GM18909 (cell line): ENCODE measurements around the gene IGFBP3.
"Not testable (repeated sequence)": the region's sequence is repeated elsewhere in the genome, so short reads cannot be mapped to it uniquely, and the experiment has no call there.

Experiments used
- ATAC-seq: cut with Tn5 transposase; IDR thresholded peaks from one replicate; pipeline ENCODE4 v1.9.1; 2021; ENCODE audit warnings: mild to moderate bottlenecking; ENCODE audit not compliant: unreplicated experiment, poor library complexity

The IGFBP3 gene

GRCh38 chr7:45920502-45921380 is at the start of gene IGFBP3:
Gene IGFBP3, minus strand, starts transcription at chr7:45921272. Its CDS starts 132 bp downstream, at chr7:45921140.
- peak; percentile 38 for ATAC-seq

- ATAC-seq: no peak
Measured at GRCh38 chr7:45970454-45970853, 49.4 kb upstream of the IGFBP3 start.

GRCh38 chr7:45969940-45970339 is 48.9 kb upstream of the IGFBP3 start:
- no peak for ATAC-seq

- ATAC-seq: no peak
Measured at GRCh38 chr7:45968856-45969541, 47.9 kb upstream of the IGFBP3 start.

GRCh38 chr7:45968312-45968711 is 47.2 kb upstream of the IGFBP3 start:
- no peak for ATAC-seq

GRCh38 chr7:45967591-45968157 is 46.6 kb upstream of the IGFBP3 start:
- ATAC-seq: no peak

GRCh38 chr7:45962861-45963260 is 41.8 kb upstream of the IGFBP3 start:
- ATAC-seq: no peak

GRCh38 chr7:45957721-45958120 is 36.6 kb upstream of the IGFBP3 start:
- no peak for ATAC-seq

- no peak for ATAC-seq
Measured at GRCh38 chr7:45955286-45955685, 34.2 kb upstream of the IGFBP3 start.

GRCh38 chr7:45953055-45953454 is 32.0 kb upstream of the IGFBP3 start:
- ATAC-seq: not testable (repeated sequence)

- no peak for ATAC-seq
Measured at GRCh38 chr7:45944058-45944457, 23.0 kb upstream of the IGFBP3 start.

GRCh38 chr7:45940939-45941338 is 19.9 kb upstream of the IGFBP3 start:
- no peak for ATAC-seq

GRCh38 chr7:45940237-45940781 is 19.2 kb upstream of the IGFBP3 start:
- ATAC-seq: not testable (repeated sequence)

GRCh38 chr7:45939574-45939973 is 18.5 kb upstream of the IGFBP3 start:
- ATAC-seq: no peak

- no peak for ATAC-seq
Measured at GRCh38 chr7:45938626-45939302, 17.7 kb upstream of the IGFBP3 start.

GRCh38 chr7:45937862-45938261 is 16.8 kb upstream of the IGFBP3 start:
- no peak for ATAC-seq

- ATAC-seq: no peak
Measured at GRCh38 chr7:45937301-45937700, 16.2 kb upstream of the IGFBP3 start.

GRCh38 chr7:45930967-45931366 is 9.9 kb upstream of the IGFBP3 start:
- ATAC-seq: no peak

GRCh38 chr7:45927721-45928120 is 6.6 kb upstream of the IGFBP3 start:
- ATAC-seq: no peak

GRCh38 chr7:45924283-45924682 is 3.2 kb upstream of the IGFBP3 start:
- ATAC-seq: no peak
